Activated T-helper 2 cell treated with anti-CD3 and anti-CD28 coated beads, Interferon-gamma antibody, Interleukin-2, Interleukin-4, amounts not matched to agents 10 μg/mL and 5 μg/mL and 100 μg/mL, durations not matched to agents 14 hours and 24 hours and 36 hours (primary cell): Measurements from ENCODE around the gene INPP5E. TPM values are rescaled to one million over a fixed set of nuclear protein-coding genes. Genes with fewer than 3 reads are reported as not detected.

Experiments used
- DNase-seq: peaks from one replicate; pipeline ENCODE4 v3.0.0; 2021; ENCODE audit warnings: low spot score
- H3K27ac Mint-ChIP-seq: one replicate; pipeline ENCODE4 v1.8.0; 2021; ENCODE audit warnings: mixed read lengths
- H3K27me3 Mint-ChIP-seq: one replicate; pipeline ENCODE4 v1.8.0; 2021; ENCODE audit warnings: low read depth, mixed read lengths
- H3K36me3 Mint-ChIP-seq: one replicate; pipeline ENCODE4 v1.8.0; 2021; ENCODE audit warnings: low read depth, mixed read lengths
- H3K4me1 Mint-ChIP-seq: one replicate; pipeline ENCODE4 v1.8.0; 2021; ENCODE audit warnings: low read depth, mixed read lengths
- H3K4me3 Mint-ChIP-seq: one replicate; pipeline ENCODE4 v1.8.0; 2021; ENCODE audit warnings: low read depth, mild to moderate bottlenecking, moderate library complexity, mixed read lengths
- H3K9me3 Mint-ChIP-seq: one replicate; pipeline ENCODE4 v1.8.0; 2021; ENCODE audit warnings: mixed read lengths
- intact Hi-C: fragments of 100-400 bp; cut with micrococcal nuclease; formaldehyde crosslinking; loops from one replicate; pipeline ENCODE4 v1.15.1; 2023
- total RNA-seq: library from RNA; stranded (reverse); gene quantifications from 2 replicates; pipeline ENCODE4 v1.2.3, GENCODE V29; 2022

Gene INPP5E
- total RNA-seq, 1 donor from 2014 or later = 21.8 TPM

- intact Hi-C loops = loop anchor here (2.0 to 10.0 kb wide), 5 partner anchors 46 to 238 kb away; partner anchors contain the start of genes ENTR1, INPP5E, PMPCA and QSOX2
- H3K4me3 Mint-ChIP-seq = peak within 1 kb of the TSS; percentile 98
Measured at GRCh38 chr9:136482793-136483588, 43.3 kb upstream of the INPP5E start, which contains the start of gene SEC16A. SEC16A (minus strand) TSS chr9:136483040; CDS start chr9:136477615, 5,425 bp downstream.

GRCh38 chr9:136482046-136482792, 42.6 kb upstream of the INPP5E start:
- peaks cover 18% of the 10 kb centered on the region for H3K4me1 Mint-ChIP-seq
- peaks cover 24% of the 10 kb centered on the region for H3K36me3 Mint-ChIP-seq
- H3K27me3 Mint-ChIP-seq = no peaks in the 10 kb centered on the region
- DNase-seq = no peak
- intact Hi-C loops = loop anchor here (2.0 to 10.0 kb wide), 5 partner anchors 45 to 237 kb away; partner anchors contain the start of genes ENTR1, INPP5E, PMPCA and QSOX2
- peak overlapping the region; percentile 98 for H3K4me3 Mint-ChIP-seq
- H3K9me3 Mint-ChIP-seq = no peaks in the 10 kb centered on the region
- peak overlapping the region; percentile 66 for H3K27ac Mint-ChIP-seq

More at GRCh38 chr9:136482793-136483588, 43.3 kb upstream of the INPP5E start, which contains the start of gene SEC16A:
- Mint-ChIP-seq H3K36me3 (peaks cover 16% of the 10 kb centered on the region), H3K9me3 (no peaks in the 10 kb centered on the region), H3K27me3 (no peaks in the 10 kb centered on the region), H3K4me1 (peaks cover 18% of the 10 kb centered on the region), H3K27ac (peak within 1 kb of the TSS; percentile 98)
- DNase-seq = peak; percentile 98

- Mint-ChIP-seq H3K27ac (peak overlapping the region; percentile 66), H3K9me3 (no peaks in the 10 kb centered on the region), H3K4me3 (peak overlapping the region; percentile 98), H3K36me3 (peaks cover 31% of the 10 kb centered on the region), H3K4me1 (peaks cover 18% of the 10 kb centered on the region), H3K27me3 (no peaks in the 10 kb centered on the region)
- no peak for DNase-seq
- intact Hi-C loops = loop anchor here (5.0 to 10.0 kb wide), 3 partner anchors 44 to 237 kb away; partner anchors contain the start of genes INPP5E, QSOX2 and SNAPC4
Measured at GRCh38 chr9:136481558-136481957, 41.9 kb upstream of the INPP5E start.

GRCh38 chr9:136476369-136477150, 36.9 kb upstream of the INPP5E start:
- Mint-ChIP-seq H3K4me3 (no peak overlapping the region), H3K27ac (no peak overlapping the region), H3K36me3 (peaks cover 60% of the 10 kb centered on the region), H3K4me1 (peaks cover 11% of the 10 kb centered on the region), H3K27me3 (no peaks in the 10 kb centered on the region), H3K9me3 (no peaks in the 10 kb centered on the region)
- intact Hi-C loops = no loop called here
- no peak for DNase-seq

GRCh38 chr9:136474974-136475865, 35.6 kb upstream of the INPP5E start:
- Mint-ChIP-seq H3K4me1 (peaks cover 5% of the 10 kb centered on the region), H3K27ac (no peak overlapping the region), H3K36me3 (peaks cover 67% of the 10 kb centered on the region), H3K4me3 (no peak overlapping the region), H3K27me3 (no peaks in the 10 kb centered on the region), H3K9me3 (no peaks in the 10 kb centered on the region)
- intact Hi-C loops = no loop called here
- DNase-seq = no peak

GRCh38 chr9:136474021-136474640, 34.5 kb upstream of the INPP5E start:
- intact Hi-C loops = no loop called here
- Mint-ChIP-seq H3K27ac (no peak overlapping the region), H3K4me3 (no peak overlapping the region), H3K36me3 (peaks cover 72% of the 10 kb centered on the region), H3K9me3 (no peaks in the 10 kb centered on the region), H3K27me3 (no peaks in the 10 kb centered on the region), H3K4me1 (no peaks in the 10 kb centered on the region)
- no peak for DNase-seq

- Mint-ChIP-seq H3K4me1 (no peaks in the 10 kb centered on the region), H3K9me3 (no peaks in the 10 kb centered on the region), H3K36me3 (peaks cover 66% of the 10 kb centered on the region), H3K27me3 (no peaks in the 10 kb centered on the region), H3K27ac (no peak overlapping the region), H3K4me3 (no peak overlapping the region)
- no peak for DNase-seq
- intact Hi-C loops = no loop called here
Measured at GRCh38 chr9:136473354-136473721, 33.7 kb upstream of the INPP5E start.

- Mint-ChIP-seq H3K4me3 (no peak overlapping the region), H3K4me1 (no peaks in the 10 kb centered on the region), H3K27me3 (no peaks in the 10 kb centered on the region), H3K27ac (no peak overlapping the region), H3K9me3 (no peaks in the 10 kb centered on the region), H3K36me3 (peaks cover 66% of the 10 kb centered on the region)
- DNase-seq = no peak
- intact Hi-C loops = no loop called here
Measured at GRCh38 chr9:136472640-136473353, 33.2 kb upstream of the INPP5E start.

- no peak overlapping the region for H3K27ac Mint-ChIP-seq
- peaks cover 61% of the 10 kb centered on the region for H3K36me3 Mint-ChIP-seq
Measured at GRCh38 chr9:136471802-136472487, 32.3 kb upstream of the INPP5E start.

GRCh38 chr9:136470792-136471469, 31.3 kb upstream of the INPP5E start:
- no peak overlapping the region for H3K4me3 Mint-ChIP-seq
- H3K4me1 Mint-ChIP-seq = no peaks in the 10 kb centered on the region
- no peak for DNase-seq
- H3K27ac Mint-ChIP-seq = no peak overlapping the region
- intact Hi-C loops = no loop called here
- peaks cover 63% of the 10 kb centered on the region for H3K36me3 Mint-ChIP-seq
- no peaks in the 10 kb centered on the region for H3K27me3 Mint-ChIP-seq
- H3K9me3 Mint-ChIP-seq = no peaks in the 10 kb centered on the region

More at GRCh38 chr9:136471802-136472487, 32.3 kb upstream of the INPP5E start:
- Mint-ChIP-seq H3K4me1 (no peaks in the 10 kb centered on the region), H3K27me3 (no peaks in the 10 kb centered on the region), H3K9me3 (no peaks in the 10 kb centered on the region), H3K4me3 (no peak overlapping the region)
- intact Hi-C loops = no loop called here
- DNase-seq = no peak
